Activated T-cell treated with anti-CD3 and anti-CD28 coated beads for 48 hours (primary cell): ENCODE measurements around the gene APCDD1L.
"Not testable (repeated sequence)": the region's sequence is repeated elsewhere in the genome, so short reads cannot be mapped to it uniquely, and the experiment has no call there.

Source experiments
- DNase-seq: peaks from one replicate; pipeline ENCODE4 v3.0.0-alpha.2; 2020; ENCODE audit warnings: low read depth

Gene APCDD1L

DNA sequence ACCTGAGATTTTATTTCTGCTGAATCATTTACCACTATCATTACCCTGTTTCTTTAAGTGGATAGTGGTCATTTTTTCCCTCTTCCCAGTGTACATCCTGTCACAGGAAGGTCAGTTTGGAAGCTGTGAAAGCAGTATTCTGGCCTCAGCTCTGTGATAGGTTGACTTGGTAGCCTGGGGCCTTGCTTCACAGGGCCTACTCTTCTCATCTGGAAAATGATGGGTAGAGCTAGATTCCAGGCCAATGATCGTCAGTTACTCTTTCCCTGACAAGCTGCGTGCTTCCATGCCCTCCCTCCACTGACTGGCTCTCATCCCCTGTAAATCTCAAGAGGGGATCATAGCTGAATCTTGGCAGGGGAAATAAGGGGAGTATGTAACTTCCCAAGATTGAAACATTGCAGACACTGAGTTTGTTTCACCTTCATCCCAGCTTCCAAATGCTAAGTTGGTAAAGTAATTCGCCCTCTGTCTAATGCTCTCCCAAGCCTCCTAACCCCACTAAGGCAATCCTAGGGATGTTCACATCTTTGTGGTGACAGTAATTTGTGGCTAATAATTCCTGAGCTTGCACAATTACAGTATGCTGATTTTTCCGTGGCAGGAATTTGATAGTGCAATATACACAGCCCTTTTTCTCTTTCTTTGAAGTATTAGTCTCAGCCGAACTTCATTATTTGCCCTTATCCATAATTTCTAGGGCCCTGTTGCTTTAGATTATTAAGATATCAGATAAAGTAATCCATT lies 75.0 kb downstream of the APCDD1L start:
- no peak for DNase-seq

DNA sequence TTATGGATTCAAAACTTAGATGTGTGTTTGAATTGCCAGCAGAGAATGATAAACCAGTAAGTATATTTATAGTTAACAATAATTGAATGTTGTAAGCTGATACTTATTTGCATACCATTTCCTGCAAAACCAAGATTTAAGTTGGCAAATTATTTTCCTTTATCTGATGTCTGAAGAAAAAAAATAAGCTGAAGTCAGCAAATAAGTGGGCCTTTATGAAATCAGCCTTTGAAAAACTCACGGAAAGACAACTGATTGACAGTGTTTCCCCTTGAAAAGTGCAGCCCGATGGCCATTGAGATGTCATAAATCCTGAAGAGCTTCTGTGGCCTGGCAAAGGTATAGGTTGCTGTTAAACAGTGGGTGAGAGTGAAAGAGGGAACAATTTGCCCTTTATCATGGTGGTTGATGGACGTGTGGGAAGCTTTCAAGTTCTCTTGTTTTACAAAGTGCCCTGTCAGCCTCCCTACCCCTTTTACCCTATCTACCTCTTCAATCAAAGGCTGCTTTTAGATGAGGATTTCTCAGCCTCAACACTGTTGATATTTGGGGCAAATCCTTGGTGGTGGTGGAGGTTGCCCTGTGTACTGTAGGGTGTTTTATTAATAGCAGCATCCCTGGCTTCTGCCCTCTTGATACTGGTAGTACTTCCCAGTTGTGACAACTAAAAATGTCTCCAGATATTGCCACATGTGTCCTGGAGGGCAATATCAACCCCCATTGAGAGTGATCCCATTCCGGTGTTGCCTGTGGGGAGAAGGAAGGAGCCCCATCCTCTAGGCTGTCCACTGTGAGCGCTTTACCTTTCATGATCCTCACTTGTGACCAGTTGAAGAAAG lies 76.0 kb downstream of the APCDD1L start:
- DNase-seq, result no peak

- DNase-seq, result no peak
Measured at GRCh38 chr20:58436868-58437645, 78.1 kb downstream of the APCDD1L start.

GRCh38 chr20:58435237-58435636 lies 80.0 kb downstream of the APCDD1L start:
- DNase-seq, result no peak

GRCh38 chr20:58434326-58434725 lies 80.9 kb downstream of the APCDD1L start:
- DNase-seq, result no peak

DNA sequence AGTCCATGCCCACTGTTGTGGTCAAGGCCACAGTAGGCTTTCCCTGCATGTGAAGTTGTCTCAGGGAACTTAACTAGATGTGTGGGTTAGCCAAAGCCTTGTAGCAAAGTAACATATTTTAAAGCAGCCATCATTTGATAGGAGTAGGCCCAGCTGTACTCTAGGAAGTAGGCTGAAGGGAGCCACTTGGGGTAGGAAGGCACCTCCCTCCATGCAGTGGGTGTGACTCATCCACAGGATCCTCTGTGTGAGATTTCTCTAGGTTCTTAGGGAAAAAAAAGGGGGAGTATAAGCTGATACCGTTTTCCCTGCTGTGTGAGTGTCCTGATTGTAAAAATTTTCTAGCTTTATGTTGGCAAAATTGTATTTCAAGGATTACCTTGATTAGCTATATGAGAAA lies 81.4 kb downstream of the APCDD1L start:
- no peak for DNase-seq

DNA sequence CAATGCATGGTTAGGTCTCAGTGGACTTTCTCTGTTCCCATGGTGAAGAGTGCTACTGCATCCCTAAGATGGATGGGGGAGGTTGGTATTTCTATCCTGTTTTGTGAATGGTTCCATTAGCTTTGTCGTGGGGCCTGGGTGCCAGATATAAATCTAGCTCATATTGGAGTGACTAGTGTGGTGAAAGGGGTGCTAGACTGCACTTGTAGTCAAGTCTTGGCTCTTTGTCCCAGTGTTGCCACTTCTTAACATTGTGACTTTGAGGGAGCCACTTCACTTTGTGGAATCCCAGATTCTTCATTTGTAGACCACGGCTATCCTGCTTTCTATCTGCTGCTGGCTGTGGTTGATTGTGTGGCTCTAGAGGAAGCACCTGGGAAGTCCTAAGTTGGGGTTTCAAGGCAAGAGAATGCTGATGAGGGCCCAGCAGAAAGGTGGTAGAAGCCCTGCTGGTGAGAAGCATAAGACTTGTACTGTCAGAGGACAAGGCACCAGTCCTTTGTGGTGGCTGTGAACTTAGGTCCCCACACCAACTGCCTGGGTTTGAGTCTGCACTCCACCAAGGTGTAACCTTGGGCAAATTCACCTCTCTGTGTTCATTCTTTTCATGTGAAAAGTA lies 82.1 kb downstream of the APCDD1L start:
- no peak for DNase-seq

DNA sequence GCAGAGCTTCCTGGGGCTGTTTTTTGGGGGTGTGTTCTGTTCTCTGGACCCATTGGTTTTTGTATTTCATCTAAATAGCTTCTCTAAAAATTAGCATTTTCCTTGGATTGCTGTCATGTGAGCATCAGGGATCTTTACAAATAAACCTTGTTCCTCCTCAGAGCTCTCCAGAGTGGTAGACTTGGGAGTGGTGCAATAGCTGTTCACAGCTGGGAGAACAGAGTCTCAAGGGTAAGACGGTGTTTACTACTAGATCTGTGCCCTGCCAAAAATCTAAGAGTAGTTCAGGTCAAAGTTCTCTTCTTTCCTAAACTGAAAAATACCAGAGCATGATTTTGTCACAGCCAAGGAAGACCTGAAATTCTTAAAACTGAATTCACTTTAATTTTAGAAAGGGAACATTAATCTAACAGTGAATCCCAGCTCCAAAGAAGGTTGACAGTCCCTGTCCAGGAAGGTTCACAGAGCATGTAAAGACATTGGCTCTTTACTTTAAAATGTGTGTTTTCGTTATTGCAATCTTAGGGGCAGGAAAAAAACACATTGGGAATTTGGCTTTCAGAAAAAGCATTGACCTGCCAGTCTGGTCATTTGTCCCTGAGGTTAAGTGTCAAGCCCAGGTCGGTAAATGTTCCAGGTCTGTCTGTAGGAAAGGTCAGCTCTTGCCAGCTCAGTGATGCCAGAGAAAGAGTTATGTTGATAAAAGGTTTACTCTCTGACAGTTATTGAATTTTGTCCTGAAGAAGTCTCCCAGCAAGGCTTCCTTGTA lies 82.8 kb downstream of the APCDD1L start:
- no peak for DNase-seq

DNA sequence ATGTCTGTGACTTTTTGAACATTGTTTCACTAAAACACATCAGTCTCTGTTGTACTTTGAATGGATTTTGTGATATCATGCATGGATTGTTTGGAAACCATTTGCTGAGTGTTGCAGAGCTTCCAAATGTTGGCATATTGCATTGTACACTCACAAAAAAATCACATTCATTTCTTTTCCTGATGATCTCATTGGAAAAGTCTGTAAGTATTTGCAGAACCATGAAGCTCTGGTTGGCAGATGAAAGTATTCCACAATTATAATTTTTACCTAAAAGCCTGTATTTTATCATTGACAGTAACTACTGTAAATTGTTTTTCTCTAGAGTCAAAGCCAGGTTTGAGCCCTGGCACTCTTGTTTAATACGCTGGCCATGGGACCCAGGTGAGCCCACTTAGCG lies 84.1 kb downstream of the APCDD1L start:
- no peak for DNase-seq

GRCh38 chr20:58429303-58429702 lies 85.9 kb downstream of the APCDD1L start:
- no peak for DNase-seq

DNA sequence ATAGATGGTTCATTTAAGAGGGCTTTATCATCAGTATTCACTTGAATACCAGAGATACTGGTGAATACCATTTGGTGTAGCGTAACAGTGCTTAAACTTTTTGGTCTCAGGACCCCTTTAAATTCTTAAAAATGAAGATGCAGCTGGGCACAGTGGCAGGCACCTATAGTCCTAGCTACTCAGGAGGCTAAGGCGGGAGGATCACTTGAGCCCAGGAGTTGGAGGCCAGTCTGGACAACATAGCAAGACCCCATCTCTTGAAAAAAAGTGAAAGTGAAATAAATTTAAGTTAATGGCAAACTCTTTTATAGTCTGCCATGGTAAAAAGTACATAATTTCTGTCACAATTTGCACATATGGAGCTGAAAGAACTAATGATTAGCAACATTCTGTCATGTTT lies 86.8 kb downstream of the APCDD1L start:
- no peak for DNase-seq

- not testable (repeated sequence) for DNase-seq
Measured at GRCh38 chr20:58427571-58427970, 87.6 kb downstream of the APCDD1L start.

GRCh38 chr20:58424218-58424969 lies 90.8 kb downstream of the APCDD1L start:
- no peak for DNase-seq

GRCh38 chr20:58421497-58421850 lies 93.7 kb downstream of the APCDD1L start:
- DNase-seq, result no peak

GRCh38 chr20:58420798-58421496 lies 94.3 kb downstream of the APCDD1L start:
- DNase-seq, result no peak

- no peak for DNase-seq
Measured at GRCh38 chr20:58418949-58419748, 96.0 kb downstream of the APCDD1L start.

DNA sequence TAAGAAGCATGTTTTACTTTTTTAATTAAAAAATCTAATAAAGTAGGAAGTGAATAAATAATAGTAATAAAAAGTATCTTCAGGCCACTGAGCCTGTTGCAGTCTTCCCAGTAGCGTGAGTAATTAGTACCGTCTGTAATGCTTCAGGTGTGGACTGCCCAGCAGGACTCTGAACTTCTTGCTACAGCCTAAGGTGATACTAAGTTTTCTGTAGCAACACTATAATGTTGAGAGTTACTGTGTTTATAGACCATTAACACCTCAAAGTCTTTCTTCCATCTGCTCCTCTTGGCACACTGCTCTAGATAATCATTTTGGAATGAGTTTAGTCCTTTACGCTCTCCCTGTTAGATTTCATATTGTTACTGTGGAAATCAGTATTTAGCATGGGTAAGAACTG lies 97.8 kb downstream of the APCDD1L start:
- no peak for DNase-seq

- DNase-seq, result no peak
Measured at GRCh38 chr20:58416835-58417234, 98.4 kb downstream of the APCDD1L start.

DNA sequence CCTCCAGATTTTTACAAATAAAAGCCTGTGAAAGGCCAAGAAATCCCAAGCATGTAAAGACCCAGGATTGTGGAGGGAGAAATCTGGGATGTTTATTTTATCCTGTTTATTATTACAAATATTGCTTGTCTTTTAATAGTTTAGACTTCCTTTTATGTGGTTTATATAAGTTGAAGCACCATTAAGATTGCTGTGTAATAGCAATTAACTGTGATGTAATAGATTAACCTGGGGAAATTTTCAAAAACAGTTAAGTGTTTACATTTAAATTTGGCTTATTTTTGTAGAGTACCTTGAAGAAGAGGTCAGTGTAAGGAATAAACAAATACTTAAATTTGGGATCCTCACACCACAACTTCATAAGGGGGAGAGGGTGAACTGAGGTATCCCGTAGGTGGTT lies 99.1 kb downstream of the APCDD1L start:
- DNase-seq, result no peak
